Esophagus muscularis mucosa (tissue), 4 donors: ENCODE data around the gene HPN. TPM values are rescaled to one million over a fixed set of nuclear protein-coding genes. Genes with fewer than 3 reads are reported as not detected.

ENCODE experiments used
- DNase-seq: peaks from one replicate; pipeline ENCODE4 v3.0.0-alpha.2; 2017; ENCODE audit errors: extremely low spot score
- H3K27ac ChIP-seq, 4 donors: fragments of 200-600 bp; sonication (generic); replicated peaks in 1 of 4; 1 replicate in 3 of 4; 2 replicates in 1 of 4; pipeline ENCODE4 v1.5.1; 2016 to 2019; ENCODE audit warnings: mild to moderate bottlenecking in 1 of 4
- H3K27me3 ChIP-seq, 4 donors: fragments of 200-600 bp; sonication (generic); one replicate each; pipeline versions ENCODE4 v1.5.1 to v1.6.0; 2016 to 2019
- H3K36me3 ChIP-seq, 4 donors: fragments of 200-600 bp; sonication (generic); one replicate each; pipeline ENCODE4 v1.5.1; 2016 to 2019
- H3K4me1 ChIP-seq, 4 donors: fragments of 200-600 bp; sonication (generic); one replicate each; pipeline ENCODE4 v1.5.1; 2016 to 2019
- H3K4me3 ChIP-seq, 4 donors: fragments of 200-600 bp; sonication (generic); 1 replicate in 2 of 4; 2 replicates in 2 of 4; pipeline ENCODE4 v1.5.1; 2016 to 2019; ENCODE audit warnings: mild to moderate bottlenecking in 4 of 4, moderate library complexity in 1 of 4
- H3K9me3 ChIP-seq, 4 donors: fragments of 200-600 bp; sonication (generic); 1 replicate in 3 of 4; 2 replicates in 1 of 4; pipeline ENCODE4 v1.5.1; 2016 to 2019
- CTCF ChIP-seq, 3 experiments: fragments of 200-600 bp in 2 of 3; fragments of 450-650 bp in 1 of 3; sonication (generic) in 2 of 3; IDR thresholded peaks; one replicate each; pipeline ENCODE4 v1.5.1; 2017 to 2019; ENCODE audit warnings: antibody characterized with exemption in 3 of 3, mild to moderate bottlenecking in 2 of 3, moderate library complexity in 1 of 3
- EP300 ChIP-seq: sonication (generic); formaldehyde crosslinking; IDR thresholded peaks from one replicate; pipeline ENCODE4 v1.6.1; 2017; ENCODE audit warnings: antibody characterized with exemption
- POLR2A ChIP-seq: fragments of 450-650 bp; IDR thresholded peaks from one replicate; pipeline ENCODE4 v1.6.1; 2017; ENCODE audit warnings: antibody characterized with exemption, moderate library complexity, mild to moderate bottlenecking, low read depth
- POLR2AphosphoS5 ChIP-seq, 2 donors: sonication (generic); formaldehyde crosslinking; IDR thresholded peaks; one replicate each; pipeline ENCODE4 v1.6.1; 2017; ENCODE audit warnings: antibody characterized with exemption in 2 of 2
- WGBS: methylation state at CpG from one replicate; pipeline ENCODE4 v1.1.5; 2018; 5-methylcytosine and 5-hydroxymethylcytosine counted together
- intact Hi-C: fragments of 100-400 bp; cut with DNase I; formaldehyde crosslinking; loops from one replicate; pipeline ENCODE4 v1.15.1; 2023
- total RNA-seq, 4 donors: library from RNA; depleted of rRNA; stranded (reverse); fragments of >200 nt; gene quantifications; one replicate each; pipeline versions ENCODE4 v1.1.0 to v1.2.1, GENCODE V29; 2016

HPN gene
- total RNA-seq, 4 donors from 2014 or later: 0.33 to 0.86 (median 0.58) TPM; not detected in 1

GRCh38 chr19:35079826-35080225 lies 38.3 kb downstream of the HPN start:
- Histone ChIP-seq H3K27me3 (no peaks in the 10 kb centered on the region), H3K27ac (no peak overlapping the region), H3K36me3 (no peaks in the 10 kb centered on the region), H3K4me3 (no peak overlapping the region), H3K4me1 (no peaks in the 10 kb centered on the region), H3K9me3 (no peaks in the 10 kb centered on the region)
- DNase-seq: no peak
- TF ChIP-seq POLR2AphosphoS5 (IDR thresholded peaks at IDR 0.05) (no peak), EP300 (no peak), CTCF (IDR thresholded peaks at IDR 0.05) (no peak), POLR2A (no peak)
- WGBS: 100% methylated on average over 5 of the region's 14 CpGs
- intact Hi-C loops: no loop called here

GRCh38 chr19:35080613-35081170 lies 39.2 kb downstream of the HPN start:
- no peak for DNase-seq
- intact Hi-C loops: no loop called here
- no peak overlapping the region for H3K4me3 ChIP-seq
- no peak for TF ChIP-seq POLR2A
- no peak for TF ChIP-seq EP300
- TF ChIP-seq POLR2AphosphoS5 (IDR thresholded peaks at IDR 0.05): no peak
- TF ChIP-seq CTCF (IDR thresholded peaks at IDR 0.05): no peak
- no peaks in the 10 kb centered on the region for H3K9me3 ChIP-seq
- no peaks in the 10 kb centered on the region for H3K27me3 ChIP-seq
- 80% methylated on average over 4 of the region's 16 CpGs for WGBS
- no peak overlapping the region for H3K27ac ChIP-seq
- H3K36me3 ChIP-seq: no peaks in the 10 kb centered on the region
- H3K4me1 ChIP-seq: no peaks in the 10 kb centered on the region

- H3K27me3 ChIP-seq: no peaks in the 10 kb centered on the region
- H3K4me1 ChIP-seq: no peaks in the 10 kb centered on the region
- TF ChIP-seq POLR2A: no peak
- TF ChIP-seq EP300: no peak
- TF ChIP-seq CTCF (IDR thresholded peaks at IDR 0.05): no peak
- no peak for TF ChIP-seq POLR2AphosphoS5 (IDR thresholded peaks at IDR 0.05)
- no peaks in the 10 kb centered on the region for H3K36me3 ChIP-seq
- intact Hi-C loops: no loop called here
- no peak overlapping the region for H3K4me3 ChIP-seq
- no peak for DNase-seq
- H3K9me3 ChIP-seq: no peaks in the 10 kb centered on the region
- 94% methylated on average over 4 of the region's 6 CpGs for WGBS
- no peak overlapping the region for H3K27ac ChIP-seq
Observed at GRCh38 chr19:35081201-35081600, 39.7 kb downstream of the HPN start.

- no peaks in the 10 kb centered on the region for H3K4me1 ChIP-seq
- no peak overlapping the region for H3K4me3 ChIP-seq
- intact Hi-C loops: no loop called here
- WGBS: 83% methylated on average over 15 of the region's 15 CpGs
- no peak for DNase-seq
- no peaks in the 10 kb centered on the region for H3K36me3 ChIP-seq
- H3K9me3 ChIP-seq: no peaks in the 10 kb centered on the region
- no peak overlapping the region for H3K27ac ChIP-seq
- no peak for TF ChIP-seq CTCF (IDR thresholded peaks at IDR 0.05)
- TF ChIP-seq POLR2A: no peak
- TF ChIP-seq EP300: no peak
- TF ChIP-seq POLR2AphosphoS5 (IDR thresholded peaks at IDR 0.05): no peak
- H3K27me3 ChIP-seq: peaks cover 0 to 12% (median 0%) of the 10 kb centered on the region in 4 donors
Observed at GRCh38 chr19:35083691-35084508, 42.4 kb downstream of the HPN start.

- DNase-seq: no peak
- WGBS: 87% methylated on average over 3 of the region's 3 CpGs
- Histone ChIP-seq H3K4me3 (no peak overlapping the region), H3K36me3 (no peaks in the 10 kb centered on the region), H3K27me3 (peaks cover 0 to 16% (median 0%) of the 10 kb centered on the region in 4 donors), H3K9me3 (no peaks in the 10 kb centered on the region), H3K4me1 (no peaks in the 10 kb centered on the region), H3K27ac (no peak overlapping the region)
- TF ChIP-seq EP300 (no peak), POLR2AphosphoS5 (IDR thresholded peaks at IDR 0.05) (no peak), CTCF (IDR thresholded peaks at IDR 0.05) (no peak), POLR2A (no peak)
- intact Hi-C loops: no loop called here
Observed at GRCh38 chr19:35084509-35084762, 42.9 kb downstream of the HPN start.
